HG03280 (cell line): ENCODE data around the gene AFAP1.
"Not testable (repeated sequence)": the region's sequence is repeated elsewhere in the genome, so short reads cannot be mapped to it uniquely, and the experiment has no call there.

Source experiments
- ATAC-seq: cut with Tn5 transposase; IDR thresholded peaks from one replicate; pipeline ENCODE4 v1.9.1; 2021; ENCODE audit warnings: mild to moderate bottlenecking, moderate library complexity; ENCODE audit not compliant: unreplicated experiment

The AFAP1 gene

DNA sequence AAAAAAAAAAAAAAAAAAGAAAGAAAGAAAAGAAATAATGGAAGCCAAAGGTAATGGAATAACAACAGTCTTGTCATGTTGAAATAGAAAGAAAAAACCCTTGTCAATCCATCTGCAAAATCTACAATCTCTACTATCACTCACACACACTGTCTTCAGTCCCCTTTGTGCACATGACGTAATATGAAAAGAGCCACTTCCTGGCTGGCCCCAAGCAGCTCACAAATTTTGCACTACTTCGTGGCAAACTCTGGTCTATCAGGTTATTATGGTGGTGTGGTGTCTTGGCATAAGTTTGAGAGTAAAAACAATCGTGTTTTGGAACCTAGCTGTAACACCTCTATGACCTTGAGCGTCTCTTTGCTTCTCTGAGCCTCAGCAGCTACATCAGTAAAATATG is 8.3 kb upstream of the AFAP1 start:
- no peak for ATAC-seq

DNA sequence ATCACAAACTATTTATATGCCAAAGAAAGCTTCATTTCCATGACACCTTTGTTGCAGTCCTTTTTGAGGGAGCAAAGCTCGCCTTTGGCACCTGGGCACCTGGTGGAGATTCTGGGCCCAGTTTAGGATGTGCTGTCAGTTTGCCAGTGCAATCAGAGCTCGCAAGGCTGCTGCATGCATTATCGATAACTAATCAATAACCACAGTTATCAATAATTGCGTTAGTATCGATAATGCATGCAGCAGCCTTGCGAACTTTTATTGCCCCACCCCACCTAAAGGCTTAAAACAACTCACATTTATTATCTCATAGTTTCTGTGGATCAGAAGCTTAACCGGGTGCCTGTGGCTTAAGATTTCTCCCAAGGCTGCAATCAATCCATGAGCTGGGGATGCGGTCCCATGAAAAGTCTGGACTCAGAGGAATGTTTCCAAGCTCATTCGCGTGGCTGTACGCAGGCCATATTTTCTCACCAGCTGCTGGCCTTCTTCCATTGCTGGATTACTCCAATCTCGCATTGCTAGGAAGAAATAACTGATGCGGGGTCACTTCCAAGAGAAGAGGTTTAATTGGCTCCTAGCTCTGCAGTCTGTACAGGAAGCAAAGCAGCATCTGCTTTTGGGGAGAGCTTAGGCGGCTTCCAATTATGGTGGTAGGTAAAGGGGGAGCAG is 6.2 kb upstream of the AFAP1 start:
- no peak for ATAC-seq

DNA sequence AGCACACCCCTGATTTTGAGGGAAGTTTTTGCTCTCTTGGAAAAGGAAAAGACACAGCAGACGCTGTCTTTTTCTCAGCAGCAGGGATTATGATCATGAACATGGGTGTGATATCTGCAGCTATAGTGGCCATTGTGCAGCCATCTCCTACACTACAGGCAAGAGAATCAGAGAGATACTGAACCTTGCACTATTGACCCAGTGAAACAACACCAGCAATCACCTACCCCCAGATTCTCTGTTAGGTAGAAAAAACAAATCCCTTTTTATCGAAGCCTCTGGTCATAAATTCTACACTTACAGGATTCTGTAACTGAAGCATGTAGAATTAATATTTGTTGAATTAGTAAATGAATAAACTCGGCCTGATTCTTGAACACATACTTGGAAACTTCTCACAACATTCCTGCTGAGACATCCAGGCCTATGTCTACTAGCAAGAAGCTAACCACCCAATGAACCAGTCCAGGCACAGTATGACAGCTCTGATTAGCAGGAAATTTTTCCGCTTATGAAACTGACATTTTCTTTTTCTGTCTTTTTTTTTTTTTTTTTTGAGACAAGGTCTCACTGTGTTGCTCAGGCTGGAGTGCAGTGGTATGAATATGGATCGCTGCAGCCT is 5.0 kb upstream of the AFAP1 start:
- no peak for ATAC-seq

DNA sequence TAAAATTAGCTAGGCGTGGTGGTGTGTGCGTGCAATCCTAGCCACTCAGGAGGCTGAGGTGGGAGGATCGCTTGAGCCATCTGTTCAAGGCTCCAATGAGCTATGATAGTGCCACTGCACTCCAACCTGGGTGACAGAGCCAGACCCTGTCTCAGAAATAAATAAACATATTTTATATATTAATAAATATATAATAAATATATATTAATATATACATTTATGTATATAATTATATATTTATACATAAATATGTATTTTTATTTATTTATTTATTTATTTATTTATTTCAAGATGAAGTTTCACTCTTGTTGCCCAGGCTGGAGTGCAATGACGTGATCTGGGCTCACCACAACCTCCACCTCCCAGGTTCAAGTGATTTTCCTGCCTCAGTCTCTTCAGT is 4.0 kb upstream of the AFAP1 start:
- not testable (repeated sequence) for ATAC-seq

DNA sequence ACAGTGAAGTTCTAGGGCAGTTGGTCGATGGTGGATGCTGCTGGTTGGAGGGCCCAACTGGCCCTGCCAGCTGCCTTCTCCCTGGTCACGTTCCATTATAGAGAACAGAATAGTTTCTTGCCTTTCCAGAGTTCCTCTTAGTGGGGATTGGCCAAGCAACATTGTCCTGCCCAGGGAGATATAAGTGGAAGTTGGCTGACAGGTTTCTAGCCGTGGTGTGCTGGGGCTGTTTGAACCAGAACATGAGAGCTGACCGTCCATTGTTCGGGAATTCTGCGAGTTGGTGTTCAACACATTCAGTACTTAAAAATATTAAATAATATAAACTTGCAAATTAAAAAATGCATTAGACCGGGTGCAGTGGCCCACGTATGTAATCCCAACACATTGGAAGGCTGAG is 3.5 kb upstream of the AFAP1 start:
- no peak for ATAC-seq

DNA sequence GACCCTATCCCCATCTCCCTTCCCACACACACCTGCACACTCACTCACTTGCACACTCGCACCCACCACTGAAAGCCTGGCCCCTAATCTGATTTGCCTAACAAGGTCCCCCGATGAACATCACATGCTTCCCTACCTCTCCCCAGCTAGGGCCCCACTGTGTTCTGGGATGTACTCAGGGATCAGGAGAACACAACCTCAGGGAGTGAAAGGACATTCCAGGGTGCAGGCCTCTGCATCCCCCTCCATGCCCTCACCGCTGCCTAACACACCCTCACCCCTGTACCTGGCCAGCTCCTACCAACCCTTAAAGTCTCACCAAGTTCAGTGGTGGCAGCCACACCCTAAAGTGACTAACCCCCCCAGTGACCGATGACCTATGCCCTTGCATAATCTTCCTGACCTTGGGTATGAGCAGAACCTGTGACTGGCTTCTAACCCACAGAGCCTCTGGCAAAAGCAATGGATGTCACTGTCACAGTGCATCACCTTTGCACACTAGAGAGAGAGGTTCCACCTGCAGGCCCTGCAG is 2.4 kb upstream of the AFAP1 start:
- no peak for ATAC-seq

DNA sequence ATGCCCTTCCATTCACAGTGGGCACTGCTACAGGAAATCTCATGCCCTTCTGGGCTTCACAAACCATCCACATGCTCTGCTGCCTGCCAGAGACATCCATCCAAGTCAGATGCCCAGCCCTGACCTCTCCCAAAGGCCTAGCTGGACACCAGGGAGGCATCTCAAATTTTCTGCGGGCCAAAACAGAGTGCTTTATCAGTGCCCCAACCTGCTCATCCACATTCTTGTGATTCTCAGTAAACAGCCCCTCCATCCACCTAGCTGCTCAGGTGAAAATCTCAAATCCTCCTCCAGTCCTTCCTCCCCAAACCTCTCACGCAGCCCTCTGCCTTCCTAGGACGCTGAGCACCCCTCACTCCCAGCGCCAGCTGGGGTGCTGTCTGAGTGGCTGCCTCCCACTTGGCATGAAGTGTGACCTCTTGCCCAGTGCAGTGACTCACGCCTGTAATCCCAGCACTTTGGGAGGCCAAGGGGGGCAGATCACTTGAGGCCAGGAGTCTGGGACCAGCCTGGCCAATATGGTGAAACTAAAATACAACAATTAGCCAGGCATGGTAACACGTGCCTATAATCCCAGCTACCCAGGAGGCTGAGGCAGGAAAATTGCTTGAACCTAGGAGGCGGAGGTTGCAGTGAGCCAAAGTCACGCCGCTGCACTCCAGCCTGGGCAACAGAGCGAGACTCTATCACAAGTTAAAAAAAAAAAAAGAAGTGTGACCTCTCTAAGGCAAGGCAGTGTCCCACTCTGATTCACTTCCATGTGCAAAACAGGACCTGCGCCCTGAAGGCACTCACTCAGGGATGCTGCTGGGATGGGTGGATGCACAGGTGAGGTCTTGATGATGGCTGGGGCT is 1.7 kb upstream of the AFAP1 start:
- ATAC-seq: no peak

DNA sequence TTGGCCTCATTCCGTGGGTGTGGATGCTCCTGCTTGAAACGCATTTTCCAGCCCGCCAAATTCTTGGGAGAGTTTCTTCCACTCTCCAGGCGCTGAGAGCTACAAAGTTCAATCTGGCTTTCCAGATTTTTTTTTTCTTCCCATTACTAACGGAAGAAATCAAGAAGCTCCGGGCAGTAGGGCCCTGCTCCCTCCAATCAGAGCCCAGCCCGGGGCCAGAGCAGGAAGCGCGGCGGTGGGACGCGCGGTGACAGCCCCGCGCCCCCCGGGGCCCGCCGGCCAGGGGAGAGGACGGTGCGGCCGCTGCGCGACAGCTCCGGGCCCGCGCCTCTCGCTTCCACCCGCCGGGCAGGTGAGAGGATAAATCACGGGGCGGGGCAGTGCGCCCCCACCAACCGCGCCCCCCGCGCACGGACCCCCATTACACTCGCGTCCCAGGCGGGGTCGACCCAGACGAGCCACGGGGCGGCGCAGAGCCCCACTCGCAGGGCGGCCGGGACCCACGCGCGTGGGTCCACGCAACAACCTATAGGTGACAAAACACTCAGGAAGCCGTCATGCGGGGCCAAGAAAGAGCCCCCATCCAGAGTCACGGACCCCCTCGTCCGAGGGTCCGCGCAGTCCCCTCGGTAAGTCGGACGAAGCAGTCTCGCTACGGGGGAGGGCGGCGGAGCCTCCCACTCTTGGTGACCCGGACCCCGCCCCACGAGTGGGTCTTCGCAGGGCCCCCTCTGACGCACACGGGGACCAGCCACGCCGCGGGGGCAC is 868 bp downstream of the AFAP1 start:
- no peak for ATAC-seq

DNA sequence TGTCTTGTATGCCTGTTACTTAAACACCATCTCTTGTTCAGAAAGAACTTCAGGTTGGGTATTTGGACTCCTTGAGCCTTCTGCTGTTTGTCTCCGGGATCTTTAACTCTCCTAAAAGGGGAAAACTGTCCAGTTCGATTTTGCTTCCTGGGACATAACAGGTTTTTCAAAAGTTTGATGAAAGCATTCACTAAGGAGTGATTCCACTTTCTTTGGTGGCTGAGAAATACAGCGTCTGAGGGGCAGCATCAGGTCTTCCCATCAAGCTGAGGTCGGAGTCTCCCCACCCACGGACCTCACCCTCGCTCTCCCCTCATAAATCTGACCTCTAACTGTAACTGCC is 1.4 kb downstream of the AFAP1 start:
- no peak for ATAC-seq

DNA sequence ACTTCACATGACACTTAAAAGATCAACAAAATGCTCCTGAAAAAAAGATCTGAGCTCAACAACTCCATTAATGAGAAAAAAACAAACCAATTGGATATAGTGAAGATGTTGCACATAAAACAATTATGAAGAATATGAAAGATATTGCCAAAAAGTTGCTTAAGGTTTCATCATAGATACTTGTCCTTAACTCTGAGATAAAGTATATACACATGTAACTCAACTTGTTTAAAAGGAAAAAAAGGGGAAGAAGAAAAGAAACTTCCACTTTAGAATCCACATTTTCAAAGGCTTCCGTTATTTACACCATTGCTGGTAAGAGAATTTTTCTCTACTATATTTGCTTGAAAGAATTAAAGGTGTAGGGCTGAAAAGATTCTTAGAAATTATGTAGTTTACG is 2.7 kb downstream of the AFAP1 start:
- no peak for ATAC-seq

DNA sequence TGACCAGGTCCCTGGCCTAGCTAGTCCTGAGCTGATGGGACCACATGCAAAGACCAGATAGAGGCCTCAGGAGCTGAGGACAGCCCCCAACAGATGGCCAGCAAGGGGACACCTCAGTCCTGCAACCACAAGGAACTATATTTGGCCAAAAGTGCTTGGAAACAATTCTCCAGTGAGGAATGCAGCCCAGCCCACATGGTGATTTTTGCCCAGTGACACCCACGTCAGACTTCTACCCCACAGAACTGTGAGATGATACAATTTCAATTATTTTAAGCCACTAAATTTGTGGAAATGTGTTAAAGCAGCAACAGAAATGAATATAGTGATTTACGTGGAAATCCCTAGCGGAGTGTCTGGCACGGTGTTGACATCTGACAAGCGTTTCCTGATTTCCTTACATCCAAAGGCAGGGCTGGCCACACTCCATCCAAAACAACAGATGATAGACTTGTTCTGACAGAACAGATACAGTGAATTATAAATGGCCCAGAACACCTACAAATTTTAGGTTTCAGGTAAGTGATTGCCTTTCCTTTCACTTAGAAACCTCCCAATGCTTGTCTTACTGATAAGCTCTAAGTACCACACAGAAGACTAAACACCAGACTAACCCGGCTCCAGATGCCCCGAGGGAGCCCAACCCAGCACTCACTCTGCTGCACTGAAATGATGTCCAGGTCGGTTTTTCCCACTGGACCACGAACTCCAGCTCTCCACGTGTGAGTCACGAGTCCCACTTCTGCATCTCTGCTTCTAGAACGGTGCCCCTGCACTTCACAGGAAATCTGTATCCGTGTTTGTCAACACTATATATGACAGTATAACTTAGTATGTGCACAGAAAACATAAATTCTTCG is 5.8 kb downstream of the AFAP1 start:
- no peak for ATAC-seq

DNA sequence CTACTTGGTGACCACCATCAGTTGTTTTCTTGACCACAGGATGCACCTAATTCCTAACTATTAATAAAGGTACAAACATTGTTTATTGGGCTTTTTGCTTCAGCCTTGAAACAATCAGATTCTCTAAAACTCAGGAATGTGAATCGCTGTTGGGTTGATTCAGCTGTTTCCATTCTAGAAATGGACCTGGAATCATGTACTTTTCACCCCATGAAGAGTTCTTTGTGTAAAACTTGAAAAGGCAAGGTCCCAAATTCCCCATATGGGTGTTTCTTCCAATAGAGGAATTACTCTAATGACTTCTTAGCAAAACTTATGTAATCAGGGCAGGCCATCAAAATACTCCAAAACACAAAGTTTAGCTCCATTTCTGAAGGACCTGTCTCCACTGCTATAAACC is 7.4 kb downstream of the AFAP1 start:
- no peak for ATAC-seq

DNA sequence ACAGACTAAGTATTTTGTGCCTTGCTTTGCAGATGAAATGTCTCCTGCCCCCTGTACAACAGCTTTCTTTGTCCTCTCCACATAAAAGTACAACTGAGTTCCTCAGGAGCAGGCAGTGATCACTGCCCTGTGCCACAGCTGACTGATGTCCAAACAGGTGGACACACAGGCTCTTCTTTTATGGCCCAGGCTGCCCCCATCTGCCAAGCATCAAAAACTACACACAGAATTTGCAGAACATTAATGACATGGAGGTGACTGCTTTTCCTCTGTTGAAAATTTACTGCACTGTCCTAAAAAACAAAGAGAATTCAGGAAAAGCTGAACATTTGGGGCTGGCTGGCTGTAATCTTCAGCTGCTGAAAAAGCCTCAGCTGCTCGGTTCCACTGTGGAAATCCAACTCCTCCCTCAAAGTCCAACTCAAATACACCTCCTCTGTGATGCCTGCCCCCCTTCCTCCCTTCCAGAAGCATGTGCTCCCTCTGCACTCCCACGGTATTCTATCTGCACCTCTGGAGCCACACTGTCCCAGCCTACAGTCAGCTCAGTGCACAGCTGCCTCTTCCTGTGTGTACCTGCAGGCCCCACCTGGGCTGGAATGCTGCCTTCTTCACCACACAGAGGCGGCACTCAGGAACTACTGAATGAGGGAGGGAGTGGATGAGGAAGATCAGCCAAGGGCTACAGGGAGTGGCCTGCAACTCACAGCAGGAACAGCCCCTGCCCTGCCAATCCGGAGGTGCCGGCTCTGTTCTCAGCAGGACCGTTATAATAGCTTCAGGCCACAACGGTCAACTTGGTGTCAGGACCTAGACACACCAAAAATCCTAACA is 10.3 kb downstream of the AFAP1 start:
- no peak for ATAC-seq

DNA sequence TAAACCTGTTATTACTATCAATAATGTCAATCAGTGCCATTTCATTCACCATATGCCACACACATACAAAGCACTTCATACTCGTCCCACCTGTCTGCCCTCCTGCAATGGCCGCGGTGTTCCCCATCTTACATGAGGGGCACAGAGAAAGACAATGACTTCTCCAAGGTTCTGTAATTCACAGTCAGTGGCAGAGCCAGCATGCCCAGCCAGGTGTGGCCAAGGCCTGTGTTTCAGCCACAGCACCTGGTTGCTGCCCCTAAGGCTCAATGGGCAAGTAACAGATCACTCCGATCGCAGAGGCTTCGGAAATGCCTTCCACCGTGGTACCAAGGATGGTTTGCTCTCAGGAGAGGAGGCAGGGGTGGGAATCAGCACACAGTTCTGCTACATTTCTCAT is 10.9 kb downstream of the AFAP1 start:
- ATAC-seq: no peak

DNA sequence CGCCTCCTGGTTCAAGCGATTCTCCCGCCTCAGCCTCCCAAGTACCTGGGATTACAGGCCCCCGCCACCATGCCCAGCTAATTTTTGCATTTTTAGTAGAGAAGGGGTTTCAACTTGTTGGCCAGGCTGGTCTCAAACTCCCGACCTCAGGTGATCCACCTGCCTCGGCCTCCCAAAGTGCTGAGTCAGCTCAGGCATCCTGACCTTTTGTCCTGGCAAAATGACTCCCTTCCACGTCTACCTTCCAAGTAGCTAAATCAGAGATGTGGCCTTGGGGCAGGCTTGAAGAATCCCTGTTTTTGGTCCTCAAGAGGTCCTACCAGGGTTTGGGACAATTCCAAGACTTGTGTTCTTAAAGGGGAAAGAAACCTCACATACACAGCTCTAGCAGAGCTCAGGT is 12.8 kb downstream of the AFAP1 start:
- no peak for ATAC-seq

DNA sequence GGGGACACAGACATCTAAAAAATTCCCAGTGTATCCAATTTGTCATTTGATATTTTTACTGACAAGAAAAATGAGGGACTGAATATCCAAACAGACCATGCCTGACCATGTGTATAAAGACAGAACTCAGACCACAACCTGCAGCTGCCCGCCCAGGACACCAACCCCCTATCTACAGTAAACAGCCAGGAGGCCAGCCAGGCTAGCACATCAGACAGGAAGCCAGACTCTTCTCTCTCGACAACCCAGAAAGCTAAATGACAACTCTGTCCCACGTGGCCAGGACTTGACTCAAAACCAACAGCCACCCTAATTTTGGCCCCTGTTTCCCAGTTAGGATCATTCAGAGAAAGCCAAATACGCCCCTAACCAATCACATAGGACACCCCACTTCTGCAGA is 15.1 kb downstream of the AFAP1 start:
- ATAC-seq: no peak

DNA sequence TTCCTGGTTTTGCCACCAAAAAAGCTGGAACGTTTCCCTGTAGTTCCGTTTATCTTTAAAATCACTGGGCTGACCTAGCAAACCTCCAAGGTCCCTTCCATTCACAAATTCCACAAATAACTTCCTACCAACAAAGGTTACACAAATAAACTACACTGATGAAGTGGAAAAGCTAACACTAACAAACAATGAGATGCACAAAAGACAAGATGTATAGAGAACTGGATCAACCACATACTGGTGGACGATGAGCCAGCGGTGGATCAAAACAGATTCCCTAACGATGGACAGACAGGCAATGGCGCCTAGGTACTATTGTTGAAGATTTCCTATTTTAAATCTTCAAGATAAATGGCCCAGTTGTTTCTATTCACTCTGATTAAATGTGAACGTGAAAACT is 15.5 kb downstream of the AFAP1 start:
- no peak for ATAC-seq

DNA sequence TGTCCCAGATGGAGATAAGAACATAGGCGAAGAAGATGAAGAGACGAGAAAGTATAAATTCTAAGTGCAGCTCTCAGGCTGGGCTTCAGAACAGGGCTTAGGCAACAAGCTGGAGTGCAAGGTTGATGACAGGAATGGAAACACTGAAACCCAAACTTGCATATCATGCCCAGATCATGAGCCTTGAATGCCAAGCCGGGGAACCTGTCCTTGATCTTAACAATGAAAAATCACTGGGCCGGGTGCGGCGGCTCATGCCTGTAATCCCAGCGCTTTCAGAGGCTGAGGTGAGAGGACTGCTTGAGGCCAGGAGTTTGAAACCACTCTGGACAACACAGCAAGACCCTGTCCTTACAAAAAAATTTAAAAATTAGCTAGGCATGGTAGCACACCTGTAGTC is 17.2 kb downstream of the AFAP1 start:
- no peak for ATAC-seq

DNA sequence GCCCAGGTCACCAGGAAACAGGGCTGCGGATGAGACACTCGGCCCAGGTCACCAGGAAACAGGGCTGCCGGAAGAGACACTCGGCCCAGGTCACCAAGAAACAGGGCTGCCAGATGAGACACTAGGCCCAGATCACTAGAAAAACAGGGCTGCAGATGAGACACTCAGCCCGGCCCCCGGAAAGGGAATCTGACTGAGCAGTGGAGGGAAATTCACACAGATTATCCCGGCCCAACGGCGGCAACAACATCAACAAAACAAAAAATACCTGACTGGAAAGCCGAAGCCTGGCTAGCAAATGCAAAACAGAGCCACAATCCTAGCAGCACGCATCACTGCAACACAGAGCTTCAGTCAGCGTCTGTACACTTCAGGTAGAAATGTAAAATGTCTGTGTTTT is 20.7 kb downstream of the AFAP1 start:
- no peak for ATAC-seq
